ENCODE results near the gene FAM187B.

GRCh38 chr19:35265900-35266519 lies 37.5 kb upstream of the FAM187B start:
- no peak for TF ChIP-seq GATA2 (IDR thresholded peaks at IDR 0.05; ENCODE audit: low read depth, low read length)
- no peak for TF ChIP-seq GATA3 (IDR thresholded peaks at IDR 0.05; ENCODE audit: low read depth, low read length)
